Fibroblast of villous mesenchyme (primary cell): ENCODE data around the gene CPNE5. TPM values are rescaled to one million over a fixed set of nuclear protein-coding genes. Genes with fewer than 3 reads are reported as not detected.

ENCODE experiments used
- DNase-seq: peaks from one replicate; pipeline ENCODE4 v3.0.0-alpha.2; 2010; ENCODE audit warnings: low read depth
- H3K4me3 ChIP-seq: 2 replicates; pipeline ENCODE4 v1.5.1; 2011; ENCODE audit warnings: low read depth, mild to moderate bottlenecking, low read length
- total RNA-seq: library from RNA; depleted of rRNA; stranded (reverse); fragments of >200 nt; gene quantifications from 2 replicates; pipeline ENCODE4 v1.2.3, GENCODE V29; 2012
- TF ChIP-seq, protein P1 (sequence below): IDR thresholded peaks from 2 replicates; pipeline ENCODE4 v1.5.1; 2012; ENCODE audit warnings: low read depth, mild to moderate bottlenecking, low read length; ENCODE audit not compliant: insufficient read depth

The CPNE5 gene
- total RNA-seq, 1 donor = under 0.01 TPM

GRCh38 chr6:36769183-36769675, 70.0 kb downstream of the CPNE5 start:
- no peak for DNase-seq
- TF ChIP-seq, protein P1, sequence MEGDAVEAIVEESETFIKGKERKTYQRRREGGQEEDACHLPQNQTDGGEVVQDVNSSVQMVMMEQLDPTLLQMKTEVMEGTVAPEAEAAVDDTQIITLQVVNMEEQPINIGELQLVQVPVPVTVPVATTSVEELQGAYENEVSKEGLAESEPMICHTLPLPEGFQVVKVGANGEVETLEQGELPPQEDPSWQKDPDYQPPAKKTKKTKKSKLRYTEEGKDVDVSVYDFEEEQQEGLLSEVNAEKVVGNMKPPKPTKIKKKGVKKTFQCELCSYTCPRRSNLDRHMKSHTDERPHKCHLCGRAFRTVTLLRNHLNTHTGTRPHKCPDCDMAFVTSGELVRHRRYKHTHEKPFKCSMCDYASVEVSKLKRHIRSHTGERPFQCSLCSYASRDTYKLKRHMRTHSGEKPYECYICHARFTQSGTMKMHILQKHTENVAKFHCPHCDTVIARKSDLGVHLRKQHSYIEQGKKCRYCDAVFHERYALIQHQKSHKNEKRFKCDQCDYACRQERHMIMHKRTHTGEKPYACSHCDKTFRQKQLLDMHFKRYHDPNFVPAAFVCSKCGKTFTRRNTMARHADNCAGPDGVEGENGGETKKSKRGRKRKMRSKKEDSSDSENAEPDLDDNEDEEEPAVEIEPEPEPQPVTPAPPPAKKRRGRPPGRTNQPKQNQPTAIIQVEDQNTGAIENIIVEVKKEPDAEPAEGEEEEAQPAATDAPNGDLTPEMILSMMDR = no peak
- no peak overlapping the region for H3K4me3 ChIP-seq

GRCh38 chr6:36766399-36766945, 72.8 kb downstream of the CPNE5 start:
- no peak for DNase-seq
- no peak overlapping the region for H3K4me3 ChIP-seq
- TF ChIP-seq, protein P1 = no peak

DNA sequence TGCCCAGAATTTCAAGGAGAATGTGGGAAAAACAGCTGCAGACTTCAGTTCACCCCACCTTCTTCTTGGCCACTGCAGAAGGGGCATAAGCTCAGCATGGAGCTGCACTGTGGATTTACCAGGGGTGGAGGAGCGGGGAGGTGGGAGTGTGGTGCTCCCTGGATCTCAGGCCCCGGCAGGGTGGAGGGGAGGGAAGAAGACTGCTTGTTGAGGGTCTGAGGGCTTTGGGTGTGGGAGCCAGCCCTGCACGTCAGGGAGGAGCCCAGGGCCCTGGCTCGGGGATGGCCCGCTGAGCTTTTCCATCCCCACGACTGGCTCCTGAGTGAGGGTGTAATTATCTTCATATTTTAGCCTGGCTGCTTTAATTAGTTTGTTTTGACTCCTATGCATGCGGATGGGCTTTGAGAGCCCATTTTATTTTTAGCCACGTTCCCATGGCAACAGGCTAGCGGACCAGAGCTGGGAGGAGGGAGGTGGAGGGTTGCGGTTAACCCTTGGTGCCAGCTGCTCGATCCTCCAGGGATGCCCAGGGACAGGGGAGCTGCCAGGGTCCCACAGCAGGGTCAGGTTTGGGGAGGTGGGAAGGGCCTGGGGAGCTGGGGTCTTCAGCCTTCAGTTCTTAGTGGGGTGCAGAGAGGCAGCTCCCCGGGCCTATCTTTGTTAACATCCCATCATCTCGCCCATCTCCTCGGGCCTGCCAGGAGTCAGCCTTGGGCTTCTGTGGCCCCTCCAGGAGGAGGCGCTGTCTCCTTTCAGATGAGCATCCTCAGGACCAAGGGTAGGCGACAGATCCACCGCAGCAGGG, 73.4 kb downstream of the CPNE5 start:
- H3K4me3 ChIP-seq = no peak overlapping the region
- TF ChIP-seq, protein P1 = peak; percentile 96
- DNase-seq = peak; percentile 84

DNA sequence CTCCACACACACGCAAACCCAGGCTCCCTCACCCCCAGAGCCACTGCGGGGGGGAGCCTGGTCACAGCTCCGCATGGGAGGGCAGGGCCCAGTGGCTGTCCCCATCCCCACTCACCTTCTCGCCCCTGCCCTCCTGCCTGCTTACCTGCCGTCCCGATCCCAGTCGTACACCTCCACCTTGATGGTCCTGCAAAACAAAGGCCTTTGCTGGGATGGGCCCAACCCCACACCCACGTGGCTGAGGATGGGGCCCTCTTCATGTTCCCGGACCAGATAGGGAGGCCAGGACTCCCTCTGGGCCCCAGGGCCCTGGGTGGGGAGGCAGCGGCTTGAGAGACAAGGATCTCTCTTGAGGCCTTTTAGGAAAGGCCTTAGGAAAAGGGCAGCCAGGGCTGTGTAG, 74.1 kb downstream of the CPNE5 start:
- TF ChIP-seq, protein P1 = no peak
- no peak for DNase-seq
- H3K4me3 ChIP-seq = no peak overlapping the region

GRCh38 chr6:36762123-36762522, 77.1 kb downstream of the CPNE5 start:
- TF ChIP-seq, protein P1 = no peak
- no peak for DNase-seq
- H3K4me3 ChIP-seq = no peak overlapping the region

GRCh38 chr6:36760685-36761435, 78.4 kb downstream of the CPNE5 start:
- DNase-seq = no peak
- no peak overlapping the region for H3K4me3 ChIP-seq
- TF ChIP-seq, protein P1 = no peak
